HEK293T (cell line): ENCODE data around the gene PPIE.

ENCODE experiments used
- CTCF ChIA-PET: fragments of 350-600 bp; formaldehyde crosslinking; extraction: SDS; loops from one replicate; lab custom pipeline; 2021; ENCODE audit warnings: antibody characterized with exemption, inconsistent platforms; lab: Yijun Ruan, JAX
- POLR2A ChIA-PET: fragments of 350-600 bp; formaldehyde crosslinking; extraction: SDS; loops from one replicate; lab custom pipeline; 2020; ENCODE audit warnings: antibody characterized with exemption, inconsistent platforms; lab: Yijun Ruan, JAX
- DNase-seq: peaks from one replicate; pipeline ENCODE4 v3.0.0; 2012; ENCODE audit warnings: mixed read lengths; ENCODE audit errors: extremely low spot score
- ARNT ChIP-seq: fragments of 450-650 bp; IDR thresholded peaks from 2 replicates; pipeline ENCODE4 v1.6.1; 2017; ENCODE audit warnings: mild to moderate bottlenecking
- BHLHE40 ChIP-seq: fragments of 450-650 bp; IDR thresholded peaks from 2 replicates; pipeline ENCODE4 v1.6.1; 2016; ENCODE audit warnings: mild to moderate bottlenecking, moderate library complexity, borderline replicate concordance
- CTBP1 ChIP-seq: fragments of 450-650 bp; IDR thresholded peaks from 2 replicates; pipeline ENCODE4 v1.6.1; 2016; ENCODE audit warnings: borderline replicate concordance
- ELF4 ChIP-seq: fragments of 450-650 bp; IDR thresholded peaks from 2 replicates; pipeline ENCODE4 v1.6.1; 2017; ENCODE audit warnings: antibody characterized with exemption
- FOXA1 ChIP-seq: fragments of 450-650 bp; IDR thresholded peaks from 2 replicates; pipeline ENCODE4 v1.6.1; 2016; ENCODE audit warnings: mild to moderate bottlenecking
- FOXK2 ChIP-seq: fragments of 450-650 bp; IDR thresholded peaks from 2 replicates; pipeline ENCODE4 v1.6.1; 2016; ENCODE audit warnings: mild to moderate bottlenecking
- FOXM1 ChIP-seq: fragments of 450-650 bp; IDR thresholded peaks from 2 replicates; pipeline ENCODE4 v1.6.1; 2017; ENCODE audit warnings: mild to moderate bottlenecking, borderline replicate concordance
- HDGF ChIP-seq: fragments of 450-650 bp; IDR thresholded peaks from 2 replicates; pipeline ENCODE4 v1.6.1; 2017; ENCODE audit warnings: antibody characterized with exemption, borderline replicate concordance
- L3MBTL2 ChIP-seq: fragments of 450-650 bp; conservative IDR thresholded peaks from 2 replicates; pipeline ENCODE4 v1.6.1; 2016; ENCODE audit warnings: mild to moderate bottlenecking
- LEF1 ChIP-seq: fragments of 450-650 bp; IDR thresholded peaks from 2 replicates; pipeline ENCODE4 v1.6.1; 2017; ENCODE audit warnings: mild to moderate bottlenecking, borderline replicate concordance
- NFRKB ChIP-seq: fragments of 450-650 bp; IDR thresholded peaks from 2 replicates; pipeline ENCODE4 v1.6.1; 2016; ENCODE audit warnings: mild to moderate bottlenecking, moderate library complexity
- PKNOX1 ChIP-seq: fragments of 450-650 bp; IDR thresholded peaks from 2 replicates; pipeline ENCODE4 v1.6.1; 2016
- SP1 ChIP-seq: fragments of 450-650 bp; IDR thresholded peaks from 2 replicates; pipeline ENCODE4 v1.6.1; 2017
- SUZ12 ChIP-seq: fragments of 450-650 bp; IDR thresholded peaks from 2 replicates; pipeline ENCODE4 v1.6.1; 2016; ENCODE audit warnings: mild to moderate bottlenecking
- TARDBP ChIP-seq: fragments of 450-650 bp; IDR thresholded peaks from 2 replicates; pipeline ENCODE4 v1.6.1; 2016
- ZNF384 ChIP-seq: fragments of 450-650 bp; IDR thresholded peaks from 2 replicates; pipeline ENCODE4 v1.6.1; 2016

PPIE gene

GRCh38 chr1:39711104-39711965, 27.3 kb upstream of the PPIE start:
- ChIA-PET POLR2A (interaction anchor here (1.5 to 2.4 kb wide), 2 partner anchors 10 to 27 kb away, joined by 3 to 15 read pairs; partner anchors contain the start of gene PPIE), CTCF (interaction anchor here (0.6 to 0.8 kb wide), 2 partner anchors 10 to 39 kb away, joined by 3 read pairs; no protein-coding TSS in a partner anchor)
- TF ChIP-seq HDGF (no peak), L3MBTL2 (no peak)
- no peak for DNase-seq

- TF ChIP-seq FOXK2 (no peak), ZNF384 (no peak), FOXM1 (no peak), PKNOX1 (no peak), ELF4 (no peak), TARDBP (no peak), ARNT (no peak), BHLHE40 (no peak), HDGF (no peak), SP1 (no peak), NFRKB (no peak), LEF1 (no peak), SUZ12 (no peak), CTBP1 (no peak)
- POLR2A ChIA-PET: interaction anchor here (1.5 to 2.4 kb wide), 2 partner anchors 10 to 26 kb away, joined by 3 to 15 read pairs; partner anchors contain the start of gene PPIE
- CTCF ChIA-PET: interaction anchor here (0.6 kb wide), 1 partner anchor 10 kb away, joined by 3 read pairs; no protein-coding TSS in a partner anchor
- no peak for DNase-seq
Measured at GRCh38 chr1:39711966-39712340, 26.7 kb upstream of the PPIE start.

- TF ChIP-seq NFRKB (no peak), PKNOX1 (peak; percentile 51), LEF1 (no peak), ELF4 (no peak), TARDBP (no peak)
- CTCF ChIA-PET: no interaction called here
- DNase-seq: no peak
- POLR2A ChIA-PET: interaction anchor here (1.1 to 1.6 kb wide), 2 partner anchors 13 to 26 kb away, joined by 4 read pairs; partner anchors contain the start of gene PPIE
Measured at GRCh38 chr1:39713557-39713956, 25.1 kb upstream of the PPIE start.

GRCh38 chr1:39717809-39718208, 20.9 kb upstream of the PPIE start:
- TF ChIP-seq ARNT: no peak
- TF ChIP-seq TARDBP: no peak
- no peak for TF ChIP-seq FOXM1
- TF ChIP-seq BHLHE40: no peak
- no peak for TF ChIP-seq LEF1
- TF ChIP-seq FOXK2: no peak
- TF ChIP-seq PKNOX1: no peak
- no peak for TF ChIP-seq SUZ12
- TF ChIP-seq SP1: no peak
- no peak for TF ChIP-seq ELF4
- no peak for TF ChIP-seq CTBP1
- TF ChIP-seq ZNF384: no peak
- TF ChIP-seq FOXA1: no peak
- TF ChIP-seq HDGF: no peak
- no peak for TF ChIP-seq L3MBTL2
- TF ChIP-seq NFRKB: no peak
- CTCF ChIA-PET: no interaction called here
- POLR2A ChIA-PET: no interaction called here
- no peak for DNase-seq

- TF ChIP-seq ZNF384: peak; percentile 91
- no peak for TF ChIP-seq FOXK2
- ChIA-PET CTCF (interaction anchor here (0.6 to 1.5 kb wide), 8 partner anchors 19 to 622 kb away, joined by 3 to 10 read pairs (median 4); no protein-coding TSS in a partner anchor), POLR2A (interaction anchor here (1.0 kb wide), 1 partner anchor 18 kb away, joined by 5 read pairs; the partner anchor contains the start of gene PPIE)
- DNase-seq: peak; percentile 45
Measured at GRCh38 chr1:39720094-39720999, 18.3 kb upstream of the PPIE start.

GRCh38 chr1:39721664-39722063, 17.0 kb upstream of the PPIE start:
- POLR2A ChIA-PET: no interaction called here
- DNase-seq: no peak
- CTCF ChIA-PET: no interaction called here
- TF ChIP-seq L3MBTL2 (no peak), ARNT (no peak), PKNOX1 (no peak), FOXA1 (no peak), LEF1 (no peak), HDGF (no peak), FOXM1 (no peak), SP1 (no peak), TARDBP (no peak), NFRKB (no peak)
